HepG2 (cell line): ENCODE measurements around the gene ZNF146. TPM values are rescaled to one million over a fixed set of nuclear protein-coding genes. Genes with fewer than 3 reads are reported as not detected.

Experiments
- CCDC6 ChIP-seq: sonication (generic); formaldehyde crosslinking; IDR thresholded peaks from 2 replicates; pipeline ENCODE4 v1.8.1; 2022; ENCODE audit warnings: mild to moderate bottlenecking, missing genetic modification reagents, moderate library complexity
- IKZF4 ChIP-seq: sonication (generic); formaldehyde crosslinking; IDR thresholded peaks from 2 replicates; pipeline ENCODE4 v1.5.1; 2020; ENCODE audit warnings: borderline replicate concordance, mild to moderate bottlenecking, low read depth, missing genetic modification reagents; ENCODE audit errors: not compliant biosample characterization
- MED1 ChIP-seq: sonication (generic); formaldehyde crosslinking; IDR thresholded peaks from 2 replicates; pipeline ENCODE4 v1.4.0; 2020; ENCODE audit warnings: missing genetic modification reagents
- MEIS1 ChIP-seq: sonication (generic); formaldehyde crosslinking; IDR thresholded peaks from 2 replicates; pipeline ENCODE4 v1.9.0; 2021; ENCODE audit warnings: mild to moderate bottlenecking, missing genetic modification reagents, moderate library complexity, borderline replicate concordance
- MTA3 ChIP-seq: sonication (generic); formaldehyde crosslinking; IDR thresholded peaks from 2 replicates; pipeline ENCODE4 v1.4.0; 2020; ENCODE audit warnings: missing genetic modification reagents
- MYC ChIP-seq: sonication (generic); formaldehyde crosslinking; IDR thresholded peaks from 2 replicates; pipeline ENCODE4 v1.9.0; 2021; ENCODE audit warnings: missing genetic modification reagents, borderline replicate concordance
- PITX1 ChIP-seq: sonication (generic); formaldehyde crosslinking; IDR thresholded peaks from 2 replicates; pipeline ENCODE4 v1.5.1; 2020; ENCODE audit warnings: mild to moderate bottlenecking, missing genetic modification reagents
- SIX1 ChIP-seq: sonication (generic); formaldehyde crosslinking; IDR thresholded peaks from 2 replicates; pipeline ENCODE4 v1.4.0; 2020; ENCODE audit warnings: missing genetic modification reagents, borderline replicate concordance
- SRSF9 ChIP-seq: fragments of 200-400 bp; formaldehyde crosslinking; IDR thresholded peaks from 2 replicates; pipeline ENCODE4 v1.6.1; 2018; ENCODE audit warnings: borderline replicate concordance, mild to moderate bottlenecking, low read depth, low read length; ENCODE audit not compliant: insufficient read depth, poor library complexity, severe bottlenecking
- TRIM24 ChIP-seq: sonication (generic); formaldehyde crosslinking; IDR thresholded peaks from 2 replicates; pipeline ENCODE4 v1.8.0; 2022; ENCODE audit warnings: mild to moderate bottlenecking, missing genetic modification reagents
- ZBTB7B ChIP-seq: sonication (generic); formaldehyde crosslinking; IDR thresholded peaks from 2 replicates; pipeline ENCODE4 v1.4.0; 2020; ENCODE audit warnings: missing genetic modification reagents
- ZNF12 ChIP-seq: sonication (generic); formaldehyde crosslinking; IDR thresholded peaks from 2 replicates; pipeline ENCODE4 v1.5.0; 2020; ENCODE audit warnings: missing genetic modification reagents
- ZNF232 ChIP-seq: sonication (generic); formaldehyde crosslinking; IDR thresholded peaks from 2 replicates; pipeline ENCODE4 v1.4.0; 2020; ENCODE audit warnings: missing genetic modification reagents, borderline replicate concordance
- ZNF274 ChIP-seq: sonication (generic); formaldehyde crosslinking; IDR thresholded peaks from 2 replicates; pipeline ENCODE4 v1.5.1; 2020; ENCODE audit warnings: mild to moderate bottlenecking, missing genetic modification reagents
- ZNF383 ChIP-seq: sonication (generic); formaldehyde crosslinking; IDR thresholded peaks from 2 replicates; pipeline ENCODE4 v1.4.0; 2020; ENCODE audit warnings: missing genetic modification reagents, mild to moderate bottlenecking, borderline replicate concordance
- ZNF451 ChIP-seq: sonication (generic); formaldehyde crosslinking; IDR thresholded peaks from 2 replicates; pipeline ENCODE4 v1.5.0; 2020; ENCODE audit warnings: mild to moderate bottlenecking, missing genetic modification reagents
- ZNF709 ChIP-seq: sonication (generic); formaldehyde crosslinking; IDR thresholded peaks from 2 replicates; pipeline ENCODE4 v1.5.0; 2020; ENCODE audit warnings: mild to moderate bottlenecking, missing genetic modification reagents
- ZNF724P ChIP-seq: sonication (generic); formaldehyde crosslinking; IDR thresholded peaks from 2 replicates; pipeline ENCODE4 v1.8.0; 2022; ENCODE audit warnings: missing genetic modification reagents, borderline replicate concordance
- ZNF788 ChIP-seq: sonication (generic); formaldehyde crosslinking; IDR thresholded peaks from 2 replicates; pipeline ENCODE4 v1.5.0; 2020; ENCODE audit warnings: mild to moderate bottlenecking, missing genetic modification reagents, borderline replicate concordance
- ZNF792 ChIP-seq: IDR thresholded peaks from 2 replicates; pipeline ENCODE4 v1.6.1; 2016
- polyA plus RNA-seq, 8 experiments: library from polyadenylated mRNA; depleted of rRNA in 3 of 8; stranded (reverse) in 7 of 8; unstranded in 1 of 8; fragments of >200 nt; fragmentation: Illumina TruSeq in 4 of 8; extraction: Trizol in 4 of 8; gene quantifications; 2 replicates each; pipeline versions ENCODE4 v1.2.1 to v1.2.3, GENCODE V29; 2011 to 2016; ENCODE audit warnings: low read depth in 4 of 8, missing spikeins in 1 of 8, mixed read lengths in 1 of 8; ENCODE audit not compliant: insufficient read depth in 1 of 8
- total RNA-seq, 5 experiments: library from RNA; depleted of rRNA; stranded (reverse); fragments of >200 nt; fragmentation: Illumina TruSeq; extraction: Trizol; gene quantifications; 2 replicates each; pipeline ENCODE4 v1.2.3, GENCODE V29; 2016; ENCODE audit warnings: low read depth in 1 of 5
- TF ChIP-seq, protein P1 (sequence below): sonication (generic); formaldehyde crosslinking; IDR thresholded peaks from 2 replicates; pipeline ENCODE4 v1.5.1; 2020; ENCODE audit warnings: mild to moderate bottlenecking, moderate library complexity, missing genetic modification reagents
- TF ChIP-seq, protein P2 (sequence below): sonication (generic); formaldehyde crosslinking; IDR thresholded peaks from 2 replicates; pipeline ENCODE4 v1.5.1; 2020; ENCODE audit warnings: mild to moderate bottlenecking, missing genetic modification reagents, borderline replicate concordance
- TF ChIP-seq, protein P3 (sequence below): IDR thresholded peaks from 2 replicates; pipeline ENCODE4 v1.6.1; 2018; ENCODE audit warnings: missing genetic modification reagents
- TF ChIP-seq, protein P4 (sequence below): sonication (generic); formaldehyde crosslinking; IDR thresholded peaks from 2 replicates; pipeline ENCODE4 v1.8.0; 2022; ENCODE audit warnings: low read depth, missing genetic modification reagents

Gene ZNF146
- total and polyA plus RNA-seq, 2 of the 13 experiments (the other 11 are each of a cell fraction or from before 2014, with no cell fraction given): 28.4 to 52.7 TPM

DNA sequence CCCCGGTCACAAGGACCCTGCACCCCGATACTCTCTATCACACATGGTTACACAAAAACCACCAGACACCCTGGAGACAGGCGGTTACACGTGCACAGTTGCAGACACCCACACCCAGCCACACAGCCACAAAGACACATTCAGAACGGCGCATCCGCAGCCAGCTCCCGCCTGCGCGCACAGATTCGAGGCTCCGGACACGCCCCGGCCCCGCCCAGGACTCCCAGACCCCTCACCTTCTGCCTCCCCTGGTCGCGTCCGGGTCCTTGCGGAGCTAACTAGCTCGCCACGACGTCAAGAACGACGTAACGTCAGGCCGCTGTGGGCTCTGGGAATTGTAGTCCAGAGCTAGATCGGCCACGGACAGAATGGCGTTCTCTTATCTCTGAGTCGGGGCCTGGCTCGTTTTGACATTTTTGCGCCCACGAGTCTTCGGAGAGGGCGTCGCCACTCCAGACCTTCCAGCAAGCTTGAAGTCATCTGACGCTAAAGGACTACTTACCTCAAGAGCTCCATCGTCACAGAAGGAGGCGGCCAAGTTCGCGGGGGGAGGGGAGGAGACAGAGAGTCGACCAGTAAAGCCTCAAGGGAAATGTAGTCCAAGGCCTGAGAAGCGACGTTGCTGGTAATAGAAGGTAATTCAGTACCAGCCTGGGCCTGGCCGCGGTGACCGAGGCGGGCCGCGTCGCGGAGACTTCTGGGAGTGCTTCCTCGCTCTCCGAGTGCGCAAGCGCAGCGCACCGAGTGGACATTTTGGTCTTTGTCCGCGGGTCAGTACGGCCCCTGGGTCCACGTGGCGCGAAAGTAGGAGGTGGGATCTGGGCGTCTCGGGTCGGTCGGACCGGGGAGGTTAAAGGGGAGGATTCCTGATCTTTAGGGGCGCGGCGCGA, at the start of gene ZNF146, which contains the start of gene ZNF565 (continued):
- TF ChIP-seq, protein P1, sequence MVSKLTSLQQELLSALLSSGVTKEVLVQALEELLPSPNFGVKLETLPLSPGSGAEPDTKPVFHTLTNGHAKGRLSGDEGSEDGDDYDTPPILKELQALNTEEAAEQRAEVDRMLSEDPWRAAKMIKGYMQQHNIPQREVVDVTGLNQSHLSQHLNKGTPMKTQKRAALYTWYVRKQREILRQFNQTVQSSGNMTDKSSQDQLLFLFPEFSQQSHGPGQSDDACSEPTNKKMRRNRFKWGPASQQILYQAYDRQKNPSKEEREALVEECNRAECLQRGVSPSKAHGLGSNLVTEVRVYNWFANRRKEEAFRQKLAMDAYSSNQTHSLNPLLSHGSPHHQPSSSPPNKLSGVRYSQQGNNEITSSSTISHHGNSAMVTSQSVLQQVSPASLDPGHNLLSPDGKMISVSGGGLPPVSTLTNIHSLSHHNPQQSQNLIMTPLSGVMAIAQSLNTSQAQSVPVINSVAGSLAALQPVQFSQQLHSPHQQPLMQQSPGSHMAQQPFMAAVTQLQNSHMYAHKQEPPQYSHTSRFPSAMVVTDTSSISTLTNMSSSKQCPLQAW (CRISPR knock-in tag): peak; percentile 68
- TF ChIP-seq ZNF383 (CRISPR knock-in tag) (0 out of 2 replicates have a peak, but pooled peaks have one; percentile 81), ZNF724P (CRISPR knock-in tag) (0 out of 2 replicates have a peak, but pooled peaks have one; percentile 66), ZNF232 (CRISPR knock-in tag) (no peak), MEIS1 (CRISPR knock-in tag) (peak; percentile 70; the same call in 1 of the 2 replicates), IKZF4 (CRISPR knock-in tag) (no peak), TRIM24 (CRISPR knock-in tag) (no peak), CCDC6 (CRISPR knock-in tag) (peak; percentile 77), ZNF274 (CRISPR knock-in tag) (0 out of 2 replicates have a peak, but pooled peaks have one; percentile 59), ZNF792 (CRISPR knock-in tag) (0 out of 2 replicates have a peak, but pooled peaks have one; percentile 60), ZNF12 (CRISPR knock-in tag) (no peak), MED1 (CRISPR knock-in tag) (peak; percentile 58), PITX1 (CRISPR knock-in tag) (0 out of 2 replicates have a peak, but pooled peaks have one; percentile 7), SRSF9 (no peak), SIX1 (CRISPR knock-in tag) (0 out of 2 replicates have a peak, but pooled peaks have one; percentile 14), ZBTB7B (CRISPR knock-in tag) (peak; percentile 86), MYC (peak; percentile 99), ZNF709 (peak; percentile 33; the same call in 1 of the 2 replicates), MTA3 (no peak), ZNF788 (peak; percentile 28; the same call in 1 of the 2 replicates), ZNF451 (no peak)
- TF ChIP-seq, protein P2, sequence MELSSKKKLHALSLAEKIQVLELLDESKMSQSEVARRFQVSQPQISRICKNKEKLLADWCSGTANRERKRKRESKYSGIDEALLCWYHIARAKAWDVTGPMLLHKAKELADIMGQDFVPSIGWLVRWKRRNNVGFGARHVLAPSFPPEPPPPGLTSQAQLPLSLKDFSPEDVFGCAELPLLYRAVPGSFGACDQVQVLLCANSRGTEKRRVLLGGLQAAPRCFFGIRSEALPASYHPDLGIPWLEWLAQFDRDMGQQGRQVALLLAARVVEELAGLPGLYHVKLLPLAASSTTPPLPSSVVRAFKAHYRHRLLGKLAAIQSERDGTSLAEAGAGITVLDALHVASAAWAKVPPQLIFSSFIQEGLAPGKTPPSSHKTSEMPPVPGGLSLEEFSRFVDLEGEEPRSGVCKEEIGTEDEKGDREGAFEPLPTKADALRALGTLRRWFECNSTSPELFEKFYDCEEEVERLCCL: no peak
- TF ChIP-seq, protein P3, sequence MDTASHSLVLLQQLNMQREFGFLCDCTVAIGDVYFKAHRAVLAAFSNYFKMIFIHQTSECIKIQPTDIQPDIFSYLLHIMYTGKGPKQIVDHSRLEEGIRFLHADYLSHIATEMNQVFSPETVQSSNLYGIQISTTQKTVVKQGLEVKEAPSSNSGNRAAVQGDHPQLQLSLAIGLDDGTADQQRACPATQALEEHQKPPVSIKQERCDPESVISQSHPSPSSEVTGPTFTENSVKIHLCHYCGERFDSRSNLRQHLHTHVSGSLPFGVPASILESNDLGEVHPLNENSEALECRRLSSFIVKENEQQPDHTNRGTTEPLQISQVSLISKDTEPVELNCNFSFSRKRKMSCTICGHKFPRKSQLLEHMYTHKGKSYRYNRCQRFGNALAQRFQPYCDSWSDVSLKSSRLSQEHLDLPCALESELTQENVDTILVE (CRISPR knock-in tag): peak; percentile 74
- TF ChIP-seq, protein P4, sequence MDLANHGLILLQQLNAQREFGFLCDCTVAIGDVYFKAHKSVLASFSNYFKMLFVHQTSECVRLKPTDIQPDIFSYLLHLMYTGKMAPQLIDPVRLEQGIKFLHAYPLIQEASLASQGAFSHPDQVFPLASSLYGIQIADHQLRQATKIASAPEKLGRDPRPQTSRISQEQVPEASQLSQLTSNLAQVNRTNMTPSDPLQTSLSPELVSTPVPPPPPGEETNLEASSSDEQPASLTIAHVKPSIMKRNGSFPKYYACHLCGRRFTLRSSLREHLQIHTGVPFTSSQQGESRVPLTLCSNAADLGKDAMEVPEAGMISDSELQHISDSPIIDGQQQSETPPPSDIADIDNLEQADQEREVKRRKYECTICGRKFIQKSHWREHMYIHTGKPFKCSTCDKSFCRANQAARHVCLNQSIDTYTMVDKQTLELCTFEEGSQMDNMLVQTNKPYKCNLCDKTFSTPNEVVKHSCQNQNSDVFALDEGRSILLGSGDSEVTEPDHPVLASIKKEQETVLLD (CRISPR knock-in tag): peak; percentile 82
